K562 (cell line): ENCODE measurements around the gene LSM6. TPM values are rescaled to one million over a fixed set of nuclear protein-coding genes. Genes with fewer than 3 reads are reported as not detected.

Experiments
- ARID4B ChIP-seq: sonication (generic); formaldehyde crosslinking; IDR thresholded peaks from 2 replicates; pipeline ENCODE4 v1.8.0; 2022; ENCODE audit warnings: mild to moderate bottlenecking, missing genetic modification reagents
- ARNT ChIP-seq, 2 experiments: fragments of 450-650 bp; IDR thresholded peaks; 2 replicates each; pipeline ENCODE4 v1.6.1; 2016; ENCODE audit warnings: mild to moderate bottlenecking in 1 of 2
- E2F5 ChIP-seq: sonication (generic); formaldehyde crosslinking; IDR thresholded peaks from 2 replicates; pipeline ENCODE4 v1.8.0; 2022; ENCODE audit warnings: mild to moderate bottlenecking, missing genetic modification reagents
- FOS ChIP-seq: IDR thresholded peaks from 3 replicates; pipeline ENCODE4 v1.6.1; 2011; ENCODE audit not compliant: insufficient read length; ENCODE audit errors: extremely low read depth
- FOXP1 ChIP-seq: sonication (generic); formaldehyde crosslinking; IDR thresholded peaks from 2 replicates; pipeline ENCODE4 v1.8.0; 2022; ENCODE audit warnings: mild to moderate bottlenecking, missing genetic modification reagents
- HMGN3 ChIP-seq: IDR thresholded peaks from 2 replicates; pipeline ENCODE4 v1.6.1; 2011; ENCODE audit warnings: borderline replicate concordance, low read depth, mild to moderate bottlenecking, mixed read lengths, low read length; ENCODE audit not compliant: insufficient read length; ENCODE audit errors: extremely low read depth
- MBD2 ChIP-seq: sonication (generic); IDR thresholded peaks from 2 replicates; pipeline ENCODE4 v1.6.1; 2016; ENCODE audit warnings: low read depth, borderline replicate concordance
- MNT ChIP-seq, 2 experiments: fragments of 450-650 bp; conservative IDR thresholded peaks; 2 replicates each; pipeline ENCODE4 v1.6.1; 2017; ENCODE audit warnings: mild to moderate bottlenecking in 2 of 2, moderate library complexity in 2 of 2
- SAFB ChIP-seq: fragments of 200-400 bp; formaldehyde crosslinking; IDR thresholded peaks from 2 replicates; pipeline ENCODE4 v1.6.1; 2017; ENCODE audit warnings: low read depth, low read length, borderline replicate concordance
- SAP30 ChIP-seq: fragments of 200-600 bp; sonication (generic); IDR thresholded peaks from 2 replicates; pipeline ENCODE4 v1.6.1; 2012; ENCODE audit warnings: borderline replicate concordance, low read depth, mild to moderate bottlenecking, moderate library complexity, low read length, control low read depth, inconsistent platforms; ENCODE audit not compliant: insufficient read depth, poor library complexity, severe bottlenecking
- TFAM ChIP-seq: fragments of 250-450 bp; sonication (Bioruptor Pico); conservative IDR thresholded peaks from 2 replicates; pipeline ENCODE4 v1.5.0; 2021; ENCODE audit warnings: mild to moderate bottlenecking, moderate library complexity
- ZHX1 ChIP-seq: fragments of 150-350 bp; conservative IDR thresholded peaks from 2 replicates; pipeline ENCODE4 v1.6.1; 2014; ENCODE audit warnings: low read length
- ZNF583 ChIP-seq: fragments of 250-450 bp; sonication (Bioruptor Pico); IDR thresholded peaks from 2 replicates; pipeline ENCODE4 v1.4.0; 2020
- polyA plus RNA-seq, 8 experiments: library from polyadenylated mRNA; depleted of rRNA in 4 of 8; stranded (reverse) in 5 of 8; unstranded in 3 of 8; fragments of >200 nt; fragmentation: Nextera tagmentation in 2 of 8; fragmentation: Illumina TruSeq in 1 of 8; extraction: Ambion mirVana in 2 of 8; extraction: Trizol in 1 of 8; gene quantifications; 2 replicates each; pipeline versions ENCODE4 v1.2.1 to v1.2.3, GENCODE V29; 2011 to 2014; ENCODE audit warnings: inconsistent platforms in 1 of 8, missing spikeins in 1 of 8
- total RNA-seq, 7 experiments: library from RNA; depleted of rRNA in 6 of 7; stranded (reverse); fragments of >200 nt in 6 of 7; fragmentation: Illumina TruSeq in 2 of 7; extraction: Trizol in 2 of 7; gene quantifications; 2 replicates each; pipeline versions ENCODE4 v1.2.1 to v1.2.3, GENCODE V29; 2011 to 2021; ENCODE audit warnings: low replicate concordance in 1 of 7
- TF ChIP-seq, protein P1 (sequence below): IDR thresholded peaks from 2 replicates; pipeline ENCODE4 v1.6.1; 2012; ENCODE audit warnings: low read depth, low read length, improper control_type of control experiment, borderline replicate concordance

The LSM6 gene
- total and polyA plus RNA-seq, 9 of the 15 experiments (the other 6 are each of a cell fraction or from before 2014, with no cell fraction given), result 39.9 to 150 (median 97.4) TPM

DNA sequence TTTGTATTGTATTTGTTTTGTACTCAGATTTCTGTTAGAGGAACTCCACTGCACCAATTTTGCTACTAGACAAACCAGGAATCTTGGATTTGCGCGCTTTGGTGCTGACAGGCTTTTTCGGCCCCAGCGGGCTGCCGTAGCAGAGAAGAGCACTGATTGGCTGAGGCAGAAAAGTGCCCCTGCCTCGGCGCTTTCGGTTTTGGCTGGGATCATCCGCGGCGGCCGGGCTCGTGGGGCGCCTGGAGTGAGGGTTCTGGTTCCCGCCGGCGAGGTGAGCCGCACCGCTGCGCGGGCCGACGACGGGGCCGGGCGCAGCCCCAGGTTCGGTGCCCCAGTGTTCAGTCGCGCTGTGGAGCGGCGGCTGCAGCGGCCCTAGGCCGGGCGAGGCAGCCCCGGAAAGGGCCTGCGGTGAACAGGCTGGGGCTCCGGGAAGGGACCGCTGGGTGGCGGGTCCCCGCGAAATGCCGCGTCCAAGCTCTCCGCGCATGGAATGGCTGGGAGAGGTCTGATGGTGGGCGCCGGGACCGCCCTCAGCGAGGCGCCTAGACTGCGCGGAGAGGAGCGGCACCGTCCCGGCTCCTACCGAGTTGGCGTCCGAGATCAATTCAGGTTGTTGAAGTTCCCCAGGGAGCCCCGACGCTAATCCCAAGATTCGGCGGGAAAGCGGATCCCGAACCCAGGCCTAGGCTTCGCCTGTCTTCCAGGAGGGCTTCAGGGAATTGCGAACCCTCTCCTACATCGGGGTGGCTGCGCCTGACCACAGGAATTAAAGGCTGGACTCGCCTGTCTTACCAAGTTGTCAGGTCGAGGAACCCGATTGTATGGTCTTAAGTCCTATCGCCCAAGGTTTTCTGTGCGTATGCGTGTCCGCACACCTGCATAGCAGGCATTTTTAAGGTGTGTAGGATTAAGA is at the start of gene LSM6 (continued):
- TF ChIP-seq MNT (conservative IDR thresholded peaks at IDR 0.05) (peak in 1 of 2 experiments; percentile 72; a peak in 2 of 4 replicates), ZHX1 (no peak), MBD2 (peak; percentile 52; the same call in 1 of the 2 replicates), TFAM (no peak), ARNT (IDR thresholded peaks at IDR 0.05) (no peak), ARID4B (CRISPR knock-in tag) (no peak), SAFB (no peak), ZNF583 (CRISPR knock-in tag) (no peak), SAP30 (peak; percentile 79), E2F5 (CRISPR knock-in tag) (no peak), FOXP1 (CRISPR knock-in tag) (no peak), FOS (peak; percentile 26), HMGN3 (peak; percentile 67)
- TF ChIP-seq, protein P1, sequence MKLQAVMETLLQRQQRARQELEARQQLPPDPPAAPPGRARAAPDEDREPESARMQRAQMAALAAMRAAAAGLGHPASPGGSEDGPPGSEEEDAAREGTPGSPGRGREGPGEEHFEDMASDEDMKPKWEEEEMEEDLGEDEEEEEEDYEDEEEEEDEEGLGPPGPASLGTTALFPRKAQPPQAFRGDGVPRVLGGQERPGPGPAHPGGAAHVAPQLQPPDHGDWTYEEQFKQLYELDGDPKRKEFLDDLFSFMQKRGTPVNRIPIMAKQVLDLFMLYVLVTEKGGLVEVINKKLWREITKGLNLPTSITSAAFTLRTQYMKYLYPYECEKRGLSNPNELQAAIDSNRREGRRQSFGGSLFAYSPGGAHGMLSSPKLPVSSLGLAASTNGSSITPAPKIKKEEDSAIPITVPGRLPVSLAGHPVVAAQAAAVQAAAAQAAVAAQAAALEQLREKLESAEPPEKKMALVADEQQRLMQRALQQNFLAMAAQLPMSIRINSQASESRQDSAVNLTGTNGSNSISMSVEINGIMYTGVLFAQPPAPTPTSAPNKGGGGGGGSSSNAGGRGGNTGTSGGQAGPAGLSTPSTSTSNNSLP, result no peak
